Aorta (tissue), 5 donors: ENCODE data around the gene PLEKHH3. TPM values are rescaled to one million over a fixed set of nuclear protein-coding genes. Genes with fewer than 3 reads are reported as not detected.

Experiments
- ATAC-seq: fragments of 200-7000 bp; cut with Tn5 transposase; one replicate; pipeline ENCODE4 v1.9.1; 2022; ENCODE audit warnings: moderate library complexity; ENCODE audit not compliant: low FRiP score
- DNase-seq, 2 donors: peaks; one replicate each; pipeline ENCODE4 v3.0.0-alpha.2; 2020
- H3K27ac ChIP-seq, 2 donors: one replicate each; pipeline ENCODE4 v1.5.1; 2013; ENCODE audit warnings: low read length in 2 of 2, mild to moderate bottlenecking in 2 of 2, moderate library complexity in 2 of 2, control low read depth in 1 of 2, inconsistent platforms in 1 of 2, low read depth in 1 of 2
- H3K27me3 ChIP-seq, 2 donors: one replicate each; pipeline ENCODE4 v1.6.1; 2013; ENCODE audit warnings: control low read depth in 1 of 2, low read length in 1 of 2, mild to moderate bottlenecking in 1 of 2, moderate library complexity in 1 of 2; ENCODE audit not compliant: insufficient read depth in 2 of 2, control insufficient read depth in 1 of 2
- H3K36me3 ChIP-seq, 2 donors: one replicate each; pipeline ENCODE4 v1.6.1; 2013; ENCODE audit warnings: control low read depth in 1 of 2, low read length in 1 of 2, mild to moderate bottlenecking in 1 of 2; ENCODE audit not compliant: insufficient read depth in 2 of 2, control insufficient read depth in 1 of 2
- H3K4me1 ChIP-seq, 2 donors: one replicate each; pipeline ENCODE4 v1.6.1; 2013; ENCODE audit warnings: low read length in 2 of 2, control low read depth in 1 of 2, mild to moderate bottlenecking in 1 of 2, moderate library complexity in 1 of 2; ENCODE audit not compliant: insufficient read depth in 2 of 2, control insufficient read depth in 1 of 2
- H3K4me3 ChIP-seq, 2 donors: one replicate each; pipeline ENCODE4 v1.5.1; 2013; ENCODE audit warnings: low read length in 2 of 2, control low read depth in 1 of 2, mild to moderate bottlenecking in 1 of 2
- H3K9me3 ChIP-seq: one replicate; pipeline ENCODE4 v1.6.1; 2013; ENCODE audit warnings: mild to moderate bottlenecking, low read length; ENCODE audit not compliant: control insufficient read depth
- WGBS, 2 donors: extraction: QIAGEN DNeasy Blood & Tissue Kit; methylation state at CpG; one replicate each; pipeline ENCODE4 v1.1.7; 2013; 5-methylcytosine and 5-hydroxymethylcytosine counted together
- intact Hi-C, 2 donors: fragments of 100-400 bp; cut with DNase I; formaldehyde crosslinking; loops; one replicate each; pipeline versions ENCODE4 v1.14.2 to v1.15.0; 2022
- long read RNA-seq, 2 donors: library from polyadenylated mRNA; unstranded; transcript quantifications; one replicate each; pipeline ENCODE4 v2.0.0, GENCODE V29; 2020 to 2021
- polyA plus RNA-seq, 2 donors: library from polyadenylated mRNA; stranded (reverse); fragments of 200-250 nt; gene quantifications; one replicate each; pipeline ENCODE4 v1.2.3, GENCODE V29; 2013
- total RNA-seq, 2 donors: library from RNA; stranded (reverse); fragmentation: NEBNext Ultra II Directional; extraction: Animal tissue kit (Norgen Biotek cat#: 25700); gene quantifications; one replicate each; pipeline ENCODE4 v1.2.1, GENCODE V29; 2021
- donor health status: healthy with polysubstance abuse.
- donor health status: Bipolar disorder and iron deficiency.
- donor health status: DM: no; HTN: no; CAD: no.
- donor health status: DM: no; HTN: no; CAD: no.
- donor health status: DM: yes; HTN: yes; CAD: no.

PLEKHH3 gene
- total RNA-seq (10 to 100 TPM; 27.0 to 47.5 TPM), polyA plus RNA-seq (10 to 100 TPM; 10.0 to 59.3 TPM)
- long read RNA-seq, donor 1, partial matches to known transcripts: 0 of 5 reads
- long read RNA-seq, donor 1, other reads (novel, unspliced or antisense): 3 of 5 reads
- long read RNA-seq, donor 2, transcript PLEKHH3-204 (13 exons, 2,983 nt): major isoform, 10 of 52 reads
- long read RNA-seq, donor 2, transcript PLEKHH3-206 (2 exons, 659 nt): minor isoform, 5 of 52 reads
- long read RNA-seq, donor 2, partial matches to known transcripts: 11 of 52 reads
- long read RNA-seq, donor 2, other reads (novel, unspliced or antisense): 21 of 52 reads

- ATAC-seq (no peak), DNase-seq (no peak)
- Histone ChIP-seq H3K27me3 (no peaks in the 10 kb centered on the region), H3K4me3 (peak within 1 kb of the TSS; percentile 60 to 70), H3K9me3 (no peaks in the 10 kb centered on the region), H3K27ac (peak within 1 kb of the TSS; percentile 28 to 92), H3K4me1 (no peaks in the 10 kb centered on the region), H3K36me3 (peaks cover 0 to 2% of the 10 kb centered on the region in 2 donors)
- intact Hi-C loops: no loop called here
- WGBS, 2 donors: 0% methylated on average over 48 to 51 of the region's 51 CpGs
These were observed at the start of gene PLEKHH3 for GRCh38 chr17:42676424-42677011. Gene PLEKHH3, minus strand, starts transcription at chr17:42676994. Its CDS starts 431 bp downstream, at chr17:42676563.

GRCh38 chr17:42725143-42725542 is 48.3 kb upstream of the PLEKHH3 start:
- H3K4me3 ChIP-seq: no peak overlapping the region
- no peak for DNase-seq
- H3K27ac ChIP-seq: no peak overlapping the region
- no peaks in the 10 kb centered on the region for H3K9me3 ChIP-seq
- H3K36me3 ChIP-seq: peaks cover 4 to 12% of the 10 kb centered on the region in 2 donors
- intact Hi-C loops: loop anchor here in 1 of 2 donors (10.0 kb wide), 1 partner anchor 210 kb away; no protein-coding TSS in a partner anchor
- 96% methylated on average over 6 of the region's 6 CpGs for WGBS, 2 donors
- no peaks in the 10 kb centered on the region for H3K4me1 ChIP-seq
- no peaks in the 10 kb centered on the region for H3K27me3 ChIP-seq
- ATAC-seq: no peak

GRCh38 chr17:42723636-42724035 is 46.8 kb upstream of the PLEKHH3 start:
- ATAC-seq: no peak
- intact Hi-C loops: loop anchor here (2.0 to 10.0 kb wide), 4 partner anchors 39 to 211 kb away; partner anchors contain the start of genes BECN1 (in 1 of the 2) and RAMP2 (in 1 of the 2)

GRCh38 chr17:42720996-42721583 is 44.3 kb upstream of the PLEKHH3 start:
- Histone ChIP-seq H3K4me3 (no peak overlapping the region), H3K27ac (no peak overlapping the region), H3K36me3 (peaks cover 14 to 20% of the 10 kb centered on the region in 2 donors), H3K27me3 (no peaks in the 10 kb centered on the region), H3K4me1 (no peaks in the 10 kb centered on the region), H3K9me3 (peaks cover 1% of the 10 kb centered on the region)
- intact Hi-C loops: loop anchor here (5.0 to 10.0 kb wide), 3 partner anchors 41 to 214 kb away; partner anchors contain the start of genes BECN1 (in 1 of the 2) and RAMP2 (in 1 of the 2)
- DNase-seq (no peak), ATAC-seq (peak; percentile 85)
- 3 to 4% methylated on average over 2 of the region's 2 CpGs for WGBS, 2 donors

More at GRCh38 chr17:42723636-42724035, 46.8 kb upstream of the PLEKHH3 start:
- Histone ChIP-seq H3K4me3 (no peak overlapping the region), H3K36me3 (peaks cover 5 to 17% of the 10 kb centered on the region in 2 donors), H3K9me3 (no peaks in the 10 kb centered on the region), H3K4me1 (no peaks in the 10 kb centered on the region), H3K27me3 (no peaks in the 10 kb centered on the region), H3K27ac (no peak overlapping the region)
- WGBS, 2 donors: 79 to 85% methylated on average over 3 of the region's 3 CpGs
- DNase-seq: no peak

GRCh38 chr17:42709561-42709960 is 32.8 kb upstream of the PLEKHH3 start:
- intact Hi-C loops: no loop called here
- H3K4me3 ChIP-seq: no peak overlapping the region
- DNase-seq: no peak
- no peaks in the 10 kb centered on the region for H3K9me3 ChIP-seq
- WGBS, 2 donors: 55 to 66% methylated on average over 2 of the region's 2 CpGs
- H3K27me3 ChIP-seq: no peaks in the 10 kb centered on the region
- H3K27ac ChIP-seq: no peak overlapping the region
- no peak for ATAC-seq
- H3K4me1 ChIP-seq: no peaks in the 10 kb centered on the region
- peaks cover 9 to 37% of the 10 kb centered on the region in 2 donors for H3K36me3 ChIP-seq

GRCh38 chr17:42708588-42708987 is 31.8 kb upstream of the PLEKHH3 start:
- no peaks in the 10 kb centered on the region for H3K9me3 ChIP-seq
- H3K4me1 ChIP-seq: no peaks in the 10 kb centered on the region
- ATAC-seq (no peak), DNase-seq (no peak)
- intact Hi-C loops: no loop called here
- no peaks in the 10 kb centered on the region for H3K27me3 ChIP-seq
- WGBS, 2 donors: 92 to 96% methylated on average over 3 of the region's 3 CpGs
- H3K36me3 ChIP-seq: peaks cover 9 to 39% of the 10 kb centered on the region in 2 donors
- H3K4me3 ChIP-seq: no peak overlapping the region
- H3K27ac ChIP-seq: no peak overlapping the region

- ATAC-seq (no peak), DNase-seq (no peak)
- Histone ChIP-seq H3K4me1 (no peaks in the 10 kb centered on the region), H3K27ac (no peak overlapping the region), H3K36me3 (peaks cover 9 to 32% of the 10 kb centered on the region in 2 donors), H3K9me3 (no peaks in the 10 kb centered on the region), H3K4me3 (no peak overlapping the region), H3K27me3 (no peaks in the 10 kb centered on the region)
- WGBS, 2 donors: 78 to 85% methylated on average over 5 of the region's 5 CpGs
- intact Hi-C loops: no loop called here
These were observed 29.9 kb upstream of the PLEKHH3 start for GRCh38 chr17:42706732-42707131.

- WGBS, 2 donors: 83 to 84% methylated on average over 8 of the region's 8 CpGs
- ATAC-seq (no peak), DNase-seq (no peak)
- H3K9me3 ChIP-seq: no peaks in the 10 kb centered on the region
- H3K4me3 ChIP-seq: no peak overlapping the region
- H3K27me3 ChIP-seq: no peaks in the 10 kb centered on the region
- peaks cover 5 to 27% of the 10 kb centered on the region in 2 donors for H3K36me3 ChIP-seq
- no peak overlapping the region for H3K27ac ChIP-seq
- H3K4me1 ChIP-seq: no peaks in the 10 kb centered on the region
- intact Hi-C loops: no loop called here
These were observed 28.2 kb upstream of the PLEKHH3 start for GRCh38 chr17:42704837-42705494.
